ENCODE data around the gene RNF40.
A peak's percentile ranks its signal among the peaks of the same experiment; 100 is the strongest.

RNF40 gene

DNA sequence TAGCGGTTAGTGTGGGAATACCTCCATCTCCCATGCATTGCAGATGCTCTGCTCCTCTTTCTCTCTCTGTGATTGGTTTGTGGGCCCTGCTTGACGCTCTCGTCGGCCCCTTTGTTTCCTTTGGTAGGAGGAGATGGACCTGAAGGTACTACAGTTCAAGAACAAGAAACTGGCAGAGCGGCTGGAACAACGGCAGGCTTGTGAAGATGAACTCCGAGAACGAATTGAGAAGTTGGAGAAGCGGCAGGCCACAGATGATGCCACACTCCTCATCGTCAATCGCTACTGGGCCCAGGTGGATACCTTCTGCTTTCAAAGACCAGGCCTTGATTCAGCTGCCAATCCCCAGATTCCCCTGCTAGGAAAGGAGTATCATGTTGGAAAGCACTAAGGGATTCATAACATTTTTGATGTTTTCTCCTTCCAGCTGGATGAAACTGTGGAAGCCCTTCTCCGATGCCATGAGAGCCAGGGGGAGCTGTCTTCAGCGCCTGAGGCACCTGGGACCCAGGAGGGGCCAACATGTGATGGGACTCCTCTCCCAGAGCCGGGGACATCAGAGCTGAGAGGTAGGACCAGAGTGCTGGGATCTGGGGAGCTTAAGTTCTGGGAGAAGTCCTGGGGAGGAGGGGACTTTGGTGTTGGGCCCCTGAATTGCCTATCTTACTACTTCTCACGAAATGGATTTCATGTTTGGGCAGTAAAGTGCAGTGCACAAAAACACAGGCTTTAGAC, 1.0 kb downstream of the RNF40 start:
- no peak for DNase-seq (ENCODE audit: low read depth in 2 of 2)

DNA sequence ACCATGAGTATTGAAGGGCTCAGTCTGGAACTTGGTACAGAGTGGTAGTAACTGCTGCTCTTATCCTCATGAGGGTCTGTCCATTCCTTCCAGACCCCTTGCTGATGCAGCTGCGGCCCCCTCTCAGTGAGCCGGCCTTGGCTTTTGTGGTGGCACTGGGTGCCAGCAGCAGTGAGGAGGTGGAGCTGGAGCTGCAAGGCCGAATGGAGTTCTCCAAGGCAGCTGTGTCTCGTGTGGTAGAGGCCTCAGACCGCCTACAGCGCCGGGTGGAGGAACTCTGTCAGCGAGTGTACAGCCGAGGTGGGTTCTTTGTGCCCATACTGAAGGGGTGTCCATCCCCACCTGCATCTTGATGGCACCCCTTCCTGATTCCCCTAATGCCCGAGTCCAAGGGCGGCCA, 2.0 kb downstream of the RNF40 start:
- no peak for DNase-seq (ENCODE audit: low read depth in 2 of 2)

DNA sequence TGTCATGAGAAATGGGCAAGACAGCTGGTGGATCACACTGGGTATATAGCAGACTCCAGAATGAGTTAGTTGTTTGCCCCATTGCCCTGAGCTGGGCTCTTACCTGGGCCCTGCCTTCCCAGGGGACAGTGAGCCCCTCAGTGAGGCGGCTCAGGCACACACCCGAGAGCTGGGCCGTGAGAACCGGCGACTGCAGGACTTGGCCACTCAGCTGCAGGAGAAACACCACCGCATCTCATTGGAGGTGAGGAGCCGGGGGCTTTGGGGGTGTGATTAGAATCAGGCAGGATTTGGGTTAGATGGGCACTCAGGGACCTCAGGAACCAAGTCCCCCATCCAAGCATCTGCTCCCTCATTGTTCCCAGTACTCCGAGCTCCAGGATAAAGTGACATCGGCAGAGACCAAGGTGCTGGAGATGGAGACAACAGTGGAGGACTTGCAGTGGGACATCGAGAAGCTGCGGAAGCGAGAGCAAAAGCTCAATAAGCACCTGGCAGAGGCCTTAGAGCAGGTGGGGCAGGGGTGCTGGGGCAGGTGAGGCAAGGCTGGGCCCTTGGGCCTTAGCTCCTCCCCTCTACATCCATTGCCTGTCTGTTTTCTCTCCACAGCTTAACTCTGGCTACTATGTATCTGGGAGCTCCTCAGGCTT, 2.8 kb downstream of the RNF40 start:
- DNase-seq (ENCODE audit: low read depth in 2 of 2): no peak

DNA sequence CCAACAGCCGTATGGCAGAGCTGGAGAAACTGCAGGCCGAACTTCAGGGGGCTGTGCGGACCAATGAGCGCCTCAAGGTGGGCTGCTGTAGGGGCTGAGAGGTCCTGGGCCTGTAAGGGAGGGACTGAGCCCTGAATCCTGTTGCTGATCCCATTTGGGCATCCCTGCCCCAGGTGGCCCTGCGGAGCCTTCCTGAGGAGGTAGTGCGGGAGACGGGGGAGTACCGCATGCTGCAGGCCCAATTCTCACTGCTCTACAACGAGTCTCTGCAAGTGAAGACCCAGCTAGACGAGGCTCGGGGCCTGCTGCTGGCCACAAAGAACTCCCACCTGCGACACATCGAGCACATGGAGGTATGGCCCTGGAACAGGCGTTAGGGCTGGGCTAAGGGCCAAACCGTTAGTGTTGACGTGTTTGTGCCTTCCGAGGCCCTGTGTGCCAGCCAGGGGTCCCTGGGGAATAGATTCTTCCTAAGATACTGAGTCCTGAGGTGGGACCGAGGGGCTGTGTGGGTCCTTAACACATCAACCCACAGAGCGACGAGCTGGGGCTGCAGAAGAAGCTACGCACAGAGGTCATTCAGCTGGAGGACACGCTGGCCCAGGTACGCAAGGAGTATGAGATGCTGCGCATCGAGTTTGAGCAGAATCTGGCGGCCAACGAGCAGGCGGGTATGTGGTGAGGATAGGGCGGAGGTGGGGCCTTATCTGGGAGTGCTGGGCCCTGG, 4.2 kb downstream of the RNF40 start:
- DNase-seq (ENCODE audit: low read depth in 2 of 2): no peak

GRCh38 chr16:30766933-30767284, 4.8 kb downstream of the RNF40 start:
- DNase-seq (ENCODE audit: low read depth in 2 of 2): no peak

GRCh38 chr16:30767767-30768465, 5.8 kb downstream of the RNF40 start:
- no peak for DNase-seq (ENCODE audit: low read depth in 2 of 2)

- no peak for DNase-seq (ENCODE audit: low read depth in 2 of 2)
These were observed 6.6 kb downstream of the RNF40 start for GRCh38 chr16:30768583-30769181.

- no peak for DNase-seq (ENCODE audit: low read depth in 2 of 2)
These were observed 7.4 kb downstream of the RNF40 start for GRCh38 chr16:30769379-30770089.

DNA sequence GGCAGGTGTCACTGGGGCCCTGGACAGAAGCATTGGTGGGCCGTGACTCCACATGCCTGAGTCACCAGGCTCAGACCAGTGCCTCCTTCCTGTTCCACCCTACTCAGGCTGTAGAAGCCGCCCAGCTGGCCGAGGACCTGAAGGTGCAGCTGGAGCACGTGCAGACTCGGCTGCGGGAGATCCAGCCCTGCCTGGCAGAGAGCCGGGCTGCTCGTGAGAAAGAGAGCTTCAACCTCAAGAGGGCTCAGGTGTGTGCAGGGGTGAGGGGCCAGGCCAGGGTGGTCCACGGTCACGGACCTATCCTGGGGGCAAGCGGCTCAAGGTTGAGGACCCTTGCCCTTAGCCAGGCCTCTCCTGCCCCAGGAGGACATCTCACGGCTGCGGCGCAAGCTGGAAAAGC, 9.6 kb downstream of the RNF40 start:
- DNase-seq (ENCODE audit: low read depth in 2 of 2): no peak

DNA sequence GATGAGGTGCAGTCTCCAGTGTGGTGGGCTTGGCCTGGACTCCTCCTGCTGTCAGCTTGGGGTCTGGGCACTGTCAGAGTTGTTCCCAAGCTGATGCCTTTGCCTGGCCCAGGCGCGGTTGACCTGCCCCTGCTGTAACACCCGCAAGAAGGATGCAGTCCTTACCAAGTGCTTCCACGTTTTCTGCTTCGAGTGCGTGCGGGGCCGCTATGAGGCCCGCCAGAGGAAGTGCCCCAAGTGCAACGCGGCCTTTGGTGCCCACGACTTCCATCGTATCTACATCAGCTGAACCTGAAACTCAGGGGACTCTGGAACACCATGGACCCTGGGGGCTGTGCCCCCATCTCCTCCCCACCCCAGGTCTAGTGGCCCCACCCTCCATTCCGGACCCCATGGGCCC, 11.7 kb downstream of the RNF40 start:
- no peak for DNase-seq (ENCODE audit: low read depth in 2 of 2)

- no peak for DNase-seq (ENCODE audit: low read depth in 2 of 2)
These were observed 12.4 kb downstream of the RNF40 start for GRCh38 chr16:30774367-30775130.

DNA sequence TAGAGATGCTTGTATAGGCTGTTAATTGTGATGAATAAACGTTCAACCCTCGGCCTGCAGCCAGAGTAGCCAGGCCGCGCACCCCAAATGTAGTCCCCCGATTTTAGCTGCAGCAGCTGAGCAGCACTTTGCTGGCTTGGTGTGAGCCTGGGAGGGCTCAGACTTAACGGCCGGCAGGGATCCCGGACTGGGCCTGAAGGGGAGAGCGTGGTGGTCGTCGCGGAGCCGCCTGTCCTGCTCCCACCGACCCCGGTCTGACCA, 12.9 kb downstream of the RNF40 start:
- no peak for DNase-seq (ENCODE audit: low read depth in 2 of 2)

DNA sequence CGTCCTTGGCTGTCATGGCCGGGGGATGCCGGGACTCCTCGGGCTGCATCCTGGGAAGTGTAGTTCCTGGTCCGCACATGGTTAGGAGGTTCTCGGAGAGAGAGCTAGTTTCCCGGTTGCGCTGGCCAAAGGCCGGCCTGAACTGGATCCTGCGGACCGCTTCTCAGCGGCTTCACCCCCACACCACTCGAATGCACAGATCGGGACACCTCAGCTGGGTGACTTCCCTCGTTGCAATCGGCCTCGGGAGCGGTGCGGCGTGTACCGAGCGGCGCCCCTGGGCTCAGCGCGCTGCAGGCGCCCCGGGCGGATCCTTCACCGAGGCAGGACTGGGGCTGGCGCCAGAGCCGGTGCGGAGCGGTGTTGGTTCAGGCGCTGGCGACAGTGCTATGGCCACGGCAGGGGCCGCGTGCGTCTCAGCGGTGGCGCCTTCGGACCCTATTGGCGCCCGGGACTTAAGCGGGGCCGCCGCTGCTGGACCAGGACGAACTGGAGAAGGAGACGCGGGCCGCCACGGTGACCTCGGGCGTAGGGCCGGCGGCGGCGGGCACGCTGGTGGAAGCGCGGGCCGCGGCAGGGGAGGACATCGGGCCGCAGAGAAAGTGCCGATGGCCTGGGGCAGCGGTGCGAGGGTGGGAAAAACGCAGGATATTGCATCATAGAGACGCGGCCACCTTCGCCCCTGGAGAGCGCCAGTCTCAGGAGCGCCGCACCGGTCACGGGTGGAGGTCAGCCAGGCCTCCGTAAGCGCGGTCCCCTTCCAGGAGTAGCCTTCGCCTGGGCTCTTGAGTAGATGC, 13.5 kb downstream of the RNF40 start:
- peak; percentile 34 to 46 for DNase-seq (ENCODE audit: low read depth in 2 of 2)

GRCh38 chr16:30777591-30778297, 15.6 kb downstream of the RNF40 start:
- DNase-seq (ENCODE audit: low read depth in 2 of 2): no peak

DNA sequence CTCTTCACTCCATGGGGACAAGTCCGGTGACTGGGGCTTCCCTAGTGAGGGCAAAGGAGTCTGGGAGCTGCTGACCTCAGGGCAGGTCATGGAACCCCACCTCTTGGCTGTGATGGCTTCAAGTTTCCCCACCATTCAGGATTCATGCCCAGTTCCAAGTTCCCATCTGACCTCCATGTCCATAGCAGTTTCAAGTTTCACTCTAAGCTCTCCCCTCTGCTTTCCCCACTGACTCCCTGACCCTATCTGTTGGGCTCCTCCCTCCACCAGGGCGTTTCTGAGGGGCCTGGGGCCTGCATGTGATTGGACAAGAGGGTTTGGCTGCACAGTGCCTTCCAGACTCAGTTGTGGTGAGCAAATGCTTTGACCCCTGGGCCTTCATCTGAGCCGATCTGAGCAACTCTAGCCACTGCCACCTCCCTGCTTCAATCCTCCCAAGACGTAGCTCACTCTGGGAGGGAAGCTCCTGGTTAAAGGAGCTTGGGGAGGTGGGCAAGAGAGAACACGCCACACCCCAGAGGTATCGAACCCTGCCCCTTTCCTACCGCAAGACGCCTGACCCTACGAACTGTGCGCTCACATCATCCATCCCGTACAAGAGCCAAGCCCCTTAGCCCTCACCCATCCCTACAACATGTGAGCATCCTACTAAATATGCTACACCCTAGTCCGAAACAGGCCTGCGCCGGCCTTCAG, 16.6 kb downstream of the RNF40 start:
- DNase-seq (ENCODE audit: low read depth in 2 of 2): no peak

DNA sequence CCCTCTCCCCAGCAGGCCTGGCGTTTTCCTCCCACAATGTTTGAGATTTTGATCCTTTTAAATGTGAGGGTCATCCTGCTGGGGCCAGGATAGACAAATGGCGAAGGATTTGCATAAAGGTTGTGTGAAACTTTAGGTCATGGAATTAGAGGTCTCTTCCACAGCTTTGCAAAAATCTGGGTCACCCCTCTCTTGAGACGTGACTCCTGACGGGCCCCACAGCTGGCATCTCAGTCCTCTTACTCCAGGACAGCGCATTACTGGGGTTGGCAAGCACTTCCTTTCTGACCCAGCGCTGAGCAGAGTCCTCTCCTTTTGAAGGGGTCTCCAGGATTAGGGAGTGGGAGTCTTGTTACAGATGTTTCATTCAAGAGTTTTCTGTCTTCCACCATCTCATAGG, 17.5 kb downstream of the RNF40 start:
- DNase-seq (ENCODE audit: low read depth in 2 of 2): no peak

- no peak for DNase-seq (ENCODE audit: low read depth in 2 of 2)
These were observed 17.9 kb downstream of the RNF40 start for GRCh38 chr16:30780021-30780420.

GRCh38 chr16:30780549-30780948, 18.4 kb downstream of the RNF40 start:
- no peak for DNase-seq (ENCODE audit: low read depth in 2 of 2)

Measured in fibroblast of skin of left biceps (primary cell).